Measurements from ENCODE around the gene CAAP1.

The CAAP1 gene, protein sequence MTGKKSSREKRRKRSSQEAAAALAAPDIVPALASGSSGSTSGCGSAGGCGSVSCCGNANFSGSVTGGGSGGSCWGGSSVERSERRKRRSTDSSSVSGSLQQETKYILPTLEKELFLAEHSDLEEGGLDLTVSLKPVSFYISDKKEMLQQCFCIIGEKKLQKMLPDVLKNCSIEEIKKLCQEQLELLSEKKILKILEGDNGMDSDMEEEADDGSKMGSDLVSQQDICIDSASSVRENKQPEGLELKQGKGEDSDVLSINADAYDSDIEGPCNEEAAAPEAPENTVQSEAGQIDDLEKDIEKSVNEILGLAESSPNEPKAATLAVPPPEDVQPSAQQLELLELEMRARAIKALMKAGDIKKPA

DNA sequence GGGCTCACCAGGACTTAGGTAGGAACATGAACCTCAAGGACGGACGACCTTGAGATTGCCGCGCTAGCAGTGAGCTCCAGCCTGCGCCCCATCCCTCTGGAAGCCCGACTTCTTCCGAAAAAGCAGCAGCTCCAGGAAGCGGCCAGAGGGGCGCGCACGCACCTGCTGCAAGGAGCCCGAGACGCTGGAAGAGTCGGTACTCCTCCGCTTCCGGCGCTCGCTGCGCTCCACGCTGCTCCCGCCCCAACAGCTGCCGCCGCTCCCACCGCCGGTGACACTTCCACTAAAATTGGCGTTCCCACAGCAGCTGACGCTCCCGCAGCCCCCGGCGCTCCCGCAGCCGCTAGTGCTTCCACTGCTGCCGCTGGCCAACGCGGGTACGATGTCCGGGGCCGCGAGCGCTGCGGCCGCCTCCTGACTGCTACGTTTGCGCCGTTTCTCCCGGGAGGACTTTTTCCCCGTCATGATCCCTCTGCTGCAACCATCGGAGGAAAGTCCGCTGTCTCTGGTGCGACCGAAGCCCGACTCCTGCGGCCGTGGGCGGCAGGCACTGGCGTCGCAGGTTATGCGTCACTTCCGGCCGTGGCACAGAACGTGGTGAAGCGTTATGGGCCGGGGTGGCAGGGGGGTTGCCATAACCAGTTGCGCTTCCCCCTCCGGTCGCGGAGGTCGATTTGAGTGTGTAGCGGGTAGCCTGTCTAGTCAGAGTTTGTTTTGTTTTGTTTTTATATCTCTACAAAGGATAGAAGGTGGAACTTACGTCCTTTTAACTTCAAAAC is at the start of gene CAAP1:
Gene CAAP1, minus strand, starts transcription at position 552 of the 779 bp plus-strand sequence. Its CDS starts 87 bp downstream, at position 465.
- in situ Hi-C loops (cut with HindIII; ENCODE audit: low pct_ligation_motif_present, low sequenced_read_pairs) = no loop called here
- Histone ChIP-seq H3K4me3 (ENCODE audit: low read depth, low read length) (peak within 1 kb of the TSS; percentile 97), H3K27me3 (replicated peaks) (no peaks in the 10 kb centered on the region), H3K36me3 (replicated peaks) (no peaks in the 10 kb centered on the region), H3K27ac (peak within 1 kb of the TSS; percentile 89)
- TF ChIP-seq, protein P1, sequence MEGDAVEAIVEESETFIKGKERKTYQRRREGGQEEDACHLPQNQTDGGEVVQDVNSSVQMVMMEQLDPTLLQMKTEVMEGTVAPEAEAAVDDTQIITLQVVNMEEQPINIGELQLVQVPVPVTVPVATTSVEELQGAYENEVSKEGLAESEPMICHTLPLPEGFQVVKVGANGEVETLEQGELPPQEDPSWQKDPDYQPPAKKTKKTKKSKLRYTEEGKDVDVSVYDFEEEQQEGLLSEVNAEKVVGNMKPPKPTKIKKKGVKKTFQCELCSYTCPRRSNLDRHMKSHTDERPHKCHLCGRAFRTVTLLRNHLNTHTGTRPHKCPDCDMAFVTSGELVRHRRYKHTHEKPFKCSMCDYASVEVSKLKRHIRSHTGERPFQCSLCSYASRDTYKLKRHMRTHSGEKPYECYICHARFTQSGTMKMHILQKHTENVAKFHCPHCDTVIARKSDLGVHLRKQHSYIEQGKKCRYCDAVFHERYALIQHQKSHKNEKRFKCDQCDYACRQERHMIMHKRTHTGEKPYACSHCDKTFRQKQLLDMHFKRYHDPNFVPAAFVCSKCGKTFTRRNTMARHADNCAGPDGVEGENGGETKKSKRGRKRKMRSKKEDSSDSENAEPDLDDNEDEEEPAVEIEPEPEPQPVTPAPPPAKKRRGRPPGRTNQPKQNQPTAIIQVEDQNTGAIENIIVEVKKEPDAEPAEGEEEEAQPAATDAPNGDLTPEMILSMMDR (IDR thresholded peaks at IDR 0.05; ENCODE audit: low read depth, low read length, missing control alignments) = peak; percentile 63
- DNase-seq = peak; percentile 92

DNA sequence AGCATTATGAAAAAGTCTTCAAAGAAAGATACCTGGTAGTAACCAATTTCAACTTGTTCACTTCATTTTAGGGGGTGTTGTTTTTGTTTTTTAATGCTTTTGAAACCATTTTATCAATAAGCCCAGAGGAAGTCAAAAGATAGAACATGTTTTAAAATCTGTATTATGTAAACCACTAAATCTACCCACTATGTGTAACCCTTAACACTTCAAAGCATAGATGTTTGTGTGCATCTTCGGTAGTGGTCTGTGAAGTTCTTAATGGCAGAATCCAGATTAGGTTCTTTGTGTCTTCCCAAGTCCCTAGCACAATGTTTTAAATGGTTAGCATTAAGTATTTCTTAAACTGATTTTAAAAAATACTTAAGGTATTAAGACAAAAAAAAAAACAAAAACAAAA is 48.2 kb upstream of the CAAP1 start:
- TF ChIP-seq, protein P1 (IDR thresholded peaks at IDR 0.05; ENCODE audit: low read depth, low read length, missing control alignments) = no peak
- H3K27ac ChIP-seq = no peak overlapping the region
- H3K4me3 ChIP-seq (ENCODE audit: low read depth, low read length) = no peak overlapping the region
- DNase-seq = no peak
- no peaks in the 10 kb centered on the region for H3K36me3 ChIP-seq (replicated peaks)
- H3K27me3 ChIP-seq (replicated peaks) = no peaks in the 10 kb centered on the region
- in situ Hi-C loops (cut with HindIII; ENCODE audit: low pct_ligation_motif_present, low sequenced_read_pairs) = no loop called here

DNA sequence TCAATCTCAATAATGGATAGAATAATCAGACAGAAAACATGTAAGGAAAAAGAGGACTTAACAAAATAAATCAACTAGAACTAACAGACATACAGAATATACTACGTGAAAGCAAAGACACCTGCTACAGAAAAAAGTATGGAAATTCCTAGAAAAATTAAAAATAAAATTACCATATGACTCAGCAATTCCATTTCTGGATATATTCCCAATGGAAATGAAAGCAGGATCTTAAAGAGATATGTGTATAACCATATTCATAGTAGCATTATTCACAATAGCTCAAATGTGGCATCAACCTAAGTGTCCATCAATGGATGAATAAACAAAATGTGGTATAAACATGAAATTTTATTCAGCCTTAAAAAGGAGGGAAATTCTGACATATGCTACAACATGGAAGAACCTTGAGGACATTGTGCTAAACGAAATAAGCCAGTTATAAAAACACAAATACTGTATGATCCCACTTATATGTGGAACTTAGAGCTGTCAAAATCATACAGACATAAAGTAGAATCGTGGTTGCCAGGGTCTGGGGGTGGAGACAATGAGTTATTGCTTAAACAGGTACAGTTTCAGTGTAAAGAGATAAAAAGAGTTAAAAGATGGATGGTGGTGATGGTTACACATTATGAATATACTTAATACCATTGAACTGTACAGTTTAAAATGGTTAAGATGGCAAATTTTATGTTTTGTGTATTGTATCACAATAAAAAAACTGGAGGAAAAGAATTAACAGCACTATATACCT is 47.5 kb upstream of the CAAP1 start:
- H3K27ac ChIP-seq = no peak overlapping the region
- in situ Hi-C loops (cut with HindIII; ENCODE audit: low pct_ligation_motif_present, low sequenced_read_pairs) = no loop called here
- H3K4me3 ChIP-seq (ENCODE audit: low read depth, low read length) = no peak overlapping the region
- H3K36me3 ChIP-seq (replicated peaks) = no peaks in the 10 kb centered on the region
- DNase-seq = no peak
- H3K27me3 ChIP-seq (replicated peaks) = no peaks in the 10 kb centered on the region
- TF ChIP-seq, protein P1 (IDR thresholded peaks at IDR 0.05; ENCODE audit: low read depth, low read length, missing control alignments) = no peak

DNA sequence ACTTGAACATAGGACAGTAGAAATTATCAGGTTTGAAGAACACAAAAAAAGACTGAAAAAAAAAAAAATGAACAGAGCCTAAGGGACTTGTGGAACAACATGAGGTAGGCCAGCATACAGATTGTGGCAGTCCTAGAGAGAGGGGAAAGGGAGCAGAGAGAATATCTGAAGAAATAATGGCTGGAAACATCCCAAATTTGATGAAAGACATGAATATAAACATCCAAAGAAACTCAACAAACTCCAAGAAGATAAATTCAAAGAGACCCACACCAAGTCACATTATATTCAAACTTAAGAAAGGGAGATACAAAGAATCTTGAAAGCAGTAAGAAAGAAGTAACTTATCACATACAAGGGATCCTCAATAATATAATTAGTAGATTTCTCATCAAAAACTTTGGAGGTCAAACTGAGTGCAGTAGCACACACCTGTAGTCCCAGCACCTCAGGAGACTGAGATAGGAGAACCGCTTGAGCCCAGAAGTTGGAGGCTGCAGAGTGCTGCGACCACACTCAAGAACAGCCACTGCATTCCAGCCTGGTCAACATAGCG is 45.3 kb upstream of the CAAP1 start:
- Histone ChIP-seq H3K27me3 (replicated peaks) (no peaks in the 10 kb centered on the region), H3K4me3 (ENCODE audit: low read depth, low read length) (no peak overlapping the region), H3K27ac (no peak overlapping the region), H3K36me3 (replicated peaks) (no peaks in the 10 kb centered on the region)
- TF ChIP-seq, protein P1 (IDR thresholded peaks at IDR 0.05; ENCODE audit: low read depth, low read length, missing control alignments) = no peak
- DNase-seq = no peak
- in situ Hi-C loops (cut with HindIII; ENCODE audit: low pct_ligation_motif_present, low sequenced_read_pairs) = no loop called here

DNA sequence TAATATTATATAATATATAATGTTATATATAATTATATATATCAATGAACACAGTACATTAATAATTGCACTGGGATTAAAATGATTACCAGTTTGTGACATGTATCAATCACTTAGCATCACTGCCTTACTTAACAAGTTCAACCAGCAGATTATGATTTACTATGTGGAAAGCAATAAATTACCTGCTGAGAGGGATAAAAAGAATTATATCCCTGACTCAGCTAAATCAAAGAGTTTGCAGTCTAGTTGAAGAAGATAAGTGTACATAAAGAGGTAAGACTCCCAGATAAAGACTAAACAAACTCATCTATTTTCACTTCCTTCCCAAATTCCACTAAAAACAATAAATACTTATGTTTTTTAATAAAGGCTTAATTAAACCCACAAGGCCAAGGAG is 43.2 kb upstream of the CAAP1 start:
- Histone ChIP-seq H3K27me3 (replicated peaks) (no peaks in the 10 kb centered on the region), H3K36me3 (replicated peaks) (no peaks in the 10 kb centered on the region), H3K27ac (no peak overlapping the region), H3K4me3 (ENCODE audit: low read depth, low read length) (no peak overlapping the region)
- TF ChIP-seq, protein P1 (IDR thresholded peaks at IDR 0.05; ENCODE audit: low read depth, low read length, missing control alignments) = no peak
- in situ Hi-C loops (cut with HindIII; ENCODE audit: low pct_ligation_motif_present, low sequenced_read_pairs) = no loop called here
- no peak for DNase-seq

Data from brain microvascular endothelial cell (primary cell).